Stomach (tissue), 9 donors: ENCODE results near the gene IFI30. TPM values are rescaled to one million over a fixed set of nuclear protein-coding genes. Genes with fewer than 3 reads are reported as not detected.

Source experiments
- DNase-seq, 2 donors: peaks; one replicate each; pipeline versions ENCODE4 v3.0.0 to v3.0.0-alpha.2; 2013 to 2019
- H3K27ac ChIP-seq, 5 donors: fragments of 200-600 bp in 4 of 5; sonication (generic) in 4 of 5; one replicate each; pipeline ENCODE4 v1.5.1; 2013 to 2019; ENCODE audit warnings: mild to moderate bottlenecking in 1 of 5, moderate library complexity in 1 of 5
- H3K27me3 ChIP-seq, 3 donors: fragments of 200-600 bp; sonication (generic); one replicate each; pipeline ENCODE4 v1.5.1; 2017 to 2019; ENCODE audit warnings: mixed run types in 1 of 3
- H3K36me3 ChIP-seq, 4 donors: fragments of 200-600 bp; sonication (generic); 1 replicate in 3 of 4; 2 replicates in 1 of 4; pipeline ENCODE4 v1.5.1; 2016 to 2019
- H3K4me1 ChIP-seq, 4 donors: fragments of 200-600 bp; sonication (generic); one replicate each; pipeline ENCODE4 v1.5.1; 2016 to 2019
- H3K4me3 ChIP-seq, 4 donors: fragments of 200-600 bp; sonication (generic) in 3 of 4; one replicate each; pipeline ENCODE4 v1.5.1; 2016 to 2019; ENCODE audit warnings: mild to moderate bottlenecking in 1 of 4
- H3K9me3 ChIP-seq, 4 donors: fragments of 200-600 bp; sonication (generic); one replicate each; pipeline ENCODE4 v1.5.1; 2016 to 2019
- EP300 ChIP-seq: sonication (generic); formaldehyde crosslinking; IDR thresholded peaks from one replicate; pipeline ENCODE4 v1.6.1; 2017; ENCODE audit warnings: antibody characterized with exemption
- POLR2A ChIP-seq, 4 donors: fragments of 450-650 bp; IDR thresholded peaks; one replicate each; pipeline ENCODE4 v1.6.1; 2016; ENCODE audit warnings: antibody characterized with exemption in 4 of 4, control low read depth in 2 of 4, mild to moderate bottlenecking in 1 of 4, moderate library complexity in 1 of 4
- POLR2AphosphoS5 ChIP-seq, 3 donors: sonication (generic); formaldehyde crosslinking; IDR thresholded peaks; one replicate each; pipeline ENCODE4 v1.6.1; 2016; ENCODE audit warnings: antibody characterized with exemption in 3 of 3
- WGBS, 5 donors: extraction: QIAGEN DNeasy Blood & Tissue Kit in 3 of 5; methylation state at CpG; one replicate each; pipeline versions ENCODE4 v1.1.5 to v1.1.7; 2013 to 2018; 5-methylcytosine and 5-hydroxymethylcytosine counted together
- intact Hi-C: fragments of 100-400 bp; cut with DNase I; formaldehyde crosslinking; loops from one replicate; pipeline ENCODE4 v1.15.1; 2023; ENCODE audit warnings: low total_unique reads
- polyA plus RNA-seq, 3 donors: library from polyadenylated mRNA; stranded (reverse); fragments of 200-250 nt; gene quantifications; one replicate each; pipeline ENCODE4 v1.2.3, GENCODE V29; 2013
- total RNA-seq, 5 donors: library from RNA; depleted of rRNA; stranded (reverse); fragments of >200 nt; gene quantifications; one replicate each; pipeline versions ENCODE4 v1.1.0 to v1.2.3, GENCODE V29; 2014 to 2016
- TF ChIP-seq, protein P1 (sequence below), 7 experiments: fragments of 450-650 bp in 4 of 7; fragments of 200-600 bp in 3 of 7; sonication (generic) in 3 of 7; IDR thresholded peaks; one replicate each; pipeline ENCODE4 v1.5.1; 2016 to 2019; ENCODE audit warnings: antibody characterized with exemption in 7 of 7, control low read depth in 2 of 7, mild to moderate bottlenecking in 1 of 7
- donor health status: healthy with polysubstance abuse.
- donor health status: Bipolar disorder and iron deficiency.
- donor health status: healthy.

IFI30 gene
- total and polyA plus RNA-seq, 8 donors, result 37.3 to 199 (median 53.2) TPM; not detected in 1

DNA sequence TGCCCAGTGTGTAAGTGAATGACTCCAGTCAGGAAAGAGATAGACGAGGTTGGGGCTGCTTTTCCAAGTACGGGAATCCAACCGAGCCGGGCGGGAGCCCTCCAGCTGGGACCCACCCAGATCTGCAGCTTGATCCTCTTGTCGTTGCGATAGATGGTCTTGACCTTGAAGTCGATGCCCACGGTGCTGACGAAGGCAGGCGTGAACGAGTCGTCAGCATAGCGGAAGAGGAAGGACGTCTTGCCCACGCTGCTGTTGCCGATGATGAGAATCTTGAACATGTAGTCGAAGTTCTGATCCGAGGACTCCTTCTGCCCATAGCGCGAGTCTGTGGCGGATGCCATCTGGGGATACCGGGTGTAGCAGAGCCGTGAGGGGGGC lies 28.8 kb downstream of the IFI30 start:
- Histone ChIP-seq H3K4me3 (peak overlapping the region in 2 of 4 donors; percentile 57 to 86), H3K27me3 (no peaks in the 10 kb centered on the region), H3K4me1 (peaks cover 22 to 33% (median 25%) of the 10 kb centered on the region in 4 donors), H3K27ac (peak overlapping the region in 1 of 5 donors; percentile 86), H3K36me3 (peaks cover 2 to 44% (median 26%) of the 10 kb centered on the region in 4 donors), H3K9me3 (no peaks in the 10 kb centered on the region)
- no peak for TF ChIP-seq EP300
- TF ChIP-seq, protein P1, sequence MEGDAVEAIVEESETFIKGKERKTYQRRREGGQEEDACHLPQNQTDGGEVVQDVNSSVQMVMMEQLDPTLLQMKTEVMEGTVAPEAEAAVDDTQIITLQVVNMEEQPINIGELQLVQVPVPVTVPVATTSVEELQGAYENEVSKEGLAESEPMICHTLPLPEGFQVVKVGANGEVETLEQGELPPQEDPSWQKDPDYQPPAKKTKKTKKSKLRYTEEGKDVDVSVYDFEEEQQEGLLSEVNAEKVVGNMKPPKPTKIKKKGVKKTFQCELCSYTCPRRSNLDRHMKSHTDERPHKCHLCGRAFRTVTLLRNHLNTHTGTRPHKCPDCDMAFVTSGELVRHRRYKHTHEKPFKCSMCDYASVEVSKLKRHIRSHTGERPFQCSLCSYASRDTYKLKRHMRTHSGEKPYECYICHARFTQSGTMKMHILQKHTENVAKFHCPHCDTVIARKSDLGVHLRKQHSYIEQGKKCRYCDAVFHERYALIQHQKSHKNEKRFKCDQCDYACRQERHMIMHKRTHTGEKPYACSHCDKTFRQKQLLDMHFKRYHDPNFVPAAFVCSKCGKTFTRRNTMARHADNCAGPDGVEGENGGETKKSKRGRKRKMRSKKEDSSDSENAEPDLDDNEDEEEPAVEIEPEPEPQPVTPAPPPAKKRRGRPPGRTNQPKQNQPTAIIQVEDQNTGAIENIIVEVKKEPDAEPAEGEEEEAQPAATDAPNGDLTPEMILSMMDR (IDR thresholded peaks at IDR 0.05), result no peak
- TF ChIP-seq POLR2A (IDR thresholded peaks at IDR 0.05), result no peak
- TF ChIP-seq POLR2AphosphoS5 (IDR thresholded peaks at IDR 0.05), result no peak
- intact Hi-C loops, result no loop called here
- WGBS, 5 donors, result 82 to 87% (median 86%) methylated on average over 24 of the region's 24 CpGs
- no peak for DNase-seq

DNA sequence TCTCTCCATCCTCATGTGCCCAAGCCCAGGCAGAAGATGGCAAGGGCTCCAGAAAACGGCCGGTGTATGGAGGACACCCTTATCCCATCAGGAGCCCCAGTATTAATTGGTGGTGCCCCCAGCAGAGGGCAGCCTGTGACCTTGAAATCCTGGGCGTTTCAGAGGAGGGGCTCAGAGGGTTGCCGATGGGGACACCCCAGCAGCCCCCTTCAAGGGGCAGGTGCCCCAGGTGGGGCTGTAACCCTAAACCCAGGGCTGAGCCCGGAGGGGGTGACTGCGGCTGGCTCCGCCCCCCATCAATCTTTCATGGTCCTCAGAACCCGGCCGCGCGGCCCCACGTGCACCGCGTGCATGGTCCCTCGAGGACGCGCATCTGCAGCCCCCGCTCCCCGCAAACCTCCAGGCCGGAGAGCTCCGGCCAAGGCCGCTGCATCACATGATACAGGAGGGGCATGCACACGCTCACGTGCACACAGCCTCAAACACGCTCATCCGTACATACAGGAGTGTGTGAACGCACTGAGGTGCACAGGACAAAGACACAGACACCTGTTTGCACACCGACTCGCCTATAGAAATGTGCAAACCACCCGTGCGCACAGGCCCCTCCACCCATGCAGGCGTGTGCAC lies 29.3 kb downstream of the IFI30 start:
- Histone ChIP-seq H3K9me3 (no peaks in the 10 kb centered on the region), H3K4me1 (peaks cover 22 to 38% (median 26%) of the 10 kb centered on the region in 4 donors), H3K36me3 (peaks cover 2 to 38% (median 23%) of the 10 kb centered on the region in 4 donors), H3K27me3 (no peaks in the 10 kb centered on the region), H3K4me3 (peak overlapping the region; percentile 57 to 86 (median 82)), H3K27ac (peak overlapping the region in 2 of 5 donors; percentile 76 to 86)
- peak in 1 of 2 donors; percentile 68 for DNase-seq
- WGBS, 5 donors, result 4 to 6% (median 5%) methylated on average over 18 to 32 of the region's 32 CpGs
- TF ChIP-seq POLR2A (IDR thresholded peaks at IDR 0.05), result no peak
- TF ChIP-seq, protein P1 (IDR thresholded peaks at IDR 0.05), result peak in 2 of 7 experiments; percentile 19 to 20
- intact Hi-C loops, result no loop called here

DNA sequence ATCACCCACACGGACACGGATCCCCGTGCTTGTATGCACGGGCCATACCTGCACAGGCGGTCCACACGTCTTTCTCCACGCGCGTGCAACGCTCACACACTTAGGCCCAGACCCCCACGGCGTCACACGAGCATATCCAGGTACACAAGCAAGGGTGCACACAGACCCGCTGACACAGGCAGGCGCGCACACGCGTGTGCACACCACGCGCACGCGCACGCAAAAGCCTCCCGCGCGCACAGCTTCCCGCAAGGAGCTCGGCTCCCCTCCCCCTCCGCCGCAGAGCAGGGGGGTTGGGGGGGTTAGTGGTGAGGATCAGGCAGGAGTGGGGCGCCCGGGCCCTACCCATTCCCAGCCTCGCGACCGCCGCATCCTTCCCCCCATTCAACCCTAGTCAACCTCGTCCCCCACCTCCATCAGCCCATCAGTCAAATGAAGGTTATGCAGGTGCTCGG lies 29.8 kb downstream of the IFI30 start:
- TF ChIP-seq EP300 (no peak), POLR2A (IDR thresholded peaks at IDR 0.05) (no peak), POLR2AphosphoS5 (IDR thresholded peaks at IDR 0.05) (no peak)
- TF ChIP-seq, protein P1 (IDR thresholded peaks at IDR 0.05), result no peak
- H3K27ac ChIP-seq, result peak overlapping the region; percentile 64 to 97 (median 79)
- intact Hi-C loops, result no loop called here

DNA sequence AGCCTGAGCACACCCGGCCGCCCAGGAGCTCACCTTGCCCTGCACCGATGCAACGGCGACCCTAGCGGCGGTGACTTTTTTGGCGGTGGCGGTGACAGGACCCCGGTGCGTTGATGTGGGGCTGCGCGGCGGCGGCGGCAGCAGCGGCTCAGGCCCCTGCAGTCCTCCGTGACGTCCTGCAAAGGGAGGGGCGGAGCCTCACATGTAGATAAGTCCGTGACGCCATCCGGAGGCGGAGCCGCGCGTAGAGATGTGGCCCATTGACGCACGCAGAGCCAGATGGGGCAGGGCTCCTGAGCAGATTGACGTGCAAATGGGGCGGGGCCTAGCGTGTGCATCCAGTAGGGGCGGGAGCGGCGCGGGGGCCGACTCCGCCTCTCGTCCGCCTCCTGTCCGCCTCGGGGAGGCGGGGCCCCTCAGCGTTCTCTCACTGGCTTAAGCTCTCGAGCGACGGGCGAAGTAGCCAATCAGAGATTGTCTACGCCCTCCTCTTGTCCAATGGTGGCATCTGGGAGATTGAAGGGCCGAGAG lies 30.3 kb downstream of the IFI30 start, which contains the start of gene RAB3A:
Gene RAB3A, minus strand, starts transcription at position 180 of the 531 bp plus-strand sequence. CDS start 1,302 bp downstream, outside the sequence.
- DNase-seq, result peak in 1 of 2 donors; percentile 100
- 0 to 1% (median 0%) methylated on average over 30 to 50 of the region's 50 CpGs for WGBS, 5 donors
- Histone ChIP-seq H3K27ac (peak within 1 kb of the TSS; percentile 90 to 99 (median 98)), H3K4me1 (peaks cover 22 to 43% (median 29%) of the 10 kb centered on the region in 4 donors), H3K36me3 (peaks cover 0 to 28% (median 12%) of the 10 kb centered on the region in 4 donors), H3K4me3 (peak within 1 kb of the TSS; percentile 57 to 86 (median 82)), H3K9me3 (no peaks in the 10 kb centered on the region), H3K27me3 (peaks cover 0 to 9% (median 0%) of the 10 kb centered on the region in 3 donors)
- intact Hi-C loops, result no loop called here
- peak; percentile 60 to 84 (median 67) for TF ChIP-seq POLR2AphosphoS5 (IDR thresholded peaks at IDR 0.05)
- TF ChIP-seq POLR2A (IDR thresholded peaks at IDR 0.05), result no peak
- TF ChIP-seq, protein P1 (IDR thresholded peaks at IDR 0.05), result no peak
- peak; percentile 83 for TF ChIP-seq EP300

More for the DNA sequence above, 29.8 kb downstream of the IFI30 start:
- peaks cover 0 to 33% (median 17%) of the 10 kb centered on the region in 4 donors for H3K36me3 ChIP-seq
- peak in 1 of 2 donors; percentile 80 for DNase-seq
- no peaks in the 10 kb centered on the region for H3K9me3 ChIP-seq
- peaks cover 22 to 43% (median 29%) of the 10 kb centered on the region in 4 donors for H3K4me1 ChIP-seq
- peaks cover 0 to 4% (median 0%) of the 10 kb centered on the region in 3 donors for H3K27me3 ChIP-seq
- 0 to 2% (median 1%) methylated on average over 9 to 38 of the region's 38 CpGs for WGBS, 5 donors
- H3K4me3 ChIP-seq, result peak overlapping the region; percentile 57 to 86 (median 82)
